IMR-90 (cell line): ENCODE measurements around the gene LBP. TPM values are rescaled to one million over a fixed set of nuclear protein-coding genes. Genes with fewer than 3 reads are reported as not detected.

ENCODE experiments used
- ATAC-seq: fragments of 200-7000 bp; cut with Tn5 transposase; 2 replicates; pipeline ENCODE4 v1.9.1; 2020; ENCODE audit warnings: low read depth, mild to moderate bottlenecking, moderate library complexity
- BruUV-seq: library from RNA; stranded (reverse); fragments of 400-500 nt; replicated peaks from 2 replicates; lab custom pipeline; 2021; lab: Mats Ljungman, UMichigan
- CTCF ChIA-PET: fragments of 300-600 bp; formaldehyde crosslinking; extraction: SDS; loops from one replicate; lab custom pipeline; 2021; ENCODE audit warnings: antibody characterized with exemption; lab: Yijun Ruan, JAX
- POLR2A ChIA-PET: fragments of 300-600 bp; sonication (Branson Sonifier 250); formaldehyde crosslinking; loops from one replicate; lab custom pipeline; 2022; ENCODE audit warnings: antibody characterized with exemption; ENCODE audit not compliant: unreplicated experiment; lab: Charles Lee
- DNase-seq: peaks from one replicate; pipeline ENCODE4 v3.0.0; 2013
- H2AFZ ChIP-seq: replicated peaks from 2 replicates; pipeline ENCODE3; 2013; ENCODE audit warnings: low read length, mild to moderate bottlenecking; ENCODE audit not compliant: poor library complexity
- H2AK5ac ChIP-seq: 2 replicates; pipeline ENCODE4 v1.6.1; 2013; ENCODE audit warnings: low read depth, low read length, inconsistent platforms
- H2AK9ac ChIP-seq: replicated peaks from 2 replicates; pipeline ENCODE3; 2013; ENCODE audit warnings: mild to moderate bottlenecking, low read depth, low read length, moderate library complexity; ENCODE audit not compliant: poor library complexity
- H2BK120ac ChIP-seq: 2 replicates; pipeline ENCODE4 v1.6.1; 2013; ENCODE audit warnings: low read depth, low read length, inconsistent platforms
- H2BK15ac ChIP-seq: 3 replicates; pipeline ENCODE4 v1.6.1; 2013; ENCODE audit warnings: low read depth, low read length, inconsistent platforms
- H2BK20ac ChIP-seq: 2 replicates; pipeline ENCODE4 v1.6.1; 2013; ENCODE audit warnings: low read depth, mild to moderate bottlenecking, inconsistent platforms, low read length, moderate library complexity
- H2BK5ac ChIP-seq: 2 replicates; pipeline ENCODE4 v1.6.1; 2013; ENCODE audit warnings: mild to moderate bottlenecking, low read depth, low read length, inconsistent platforms; ENCODE audit not compliant: poor library complexity, severe bottlenecking
- H3K14ac ChIP-seq: replicated peaks from 2 replicates; pipeline ENCODE4 v1.6.1; 2013; ENCODE audit warnings: low read depth, low read length, inconsistent platforms
- H3K18ac ChIP-seq: 2 replicates; pipeline ENCODE4 v1.6.1; 2013; ENCODE audit warnings: low read depth, low read length, control low read depth
- H3K23ac ChIP-seq: 2 replicates; pipeline ENCODE4 v1.6.1; 2013; ENCODE audit warnings: low read depth, low read length, inconsistent platforms
- H3K27ac ChIP-seq: 2 replicates; pipeline ENCODE4 v1.5.1; 2013; ENCODE audit warnings: mild to moderate bottlenecking, control low read depth, low read length; ENCODE audit not compliant: insufficient read depth
- H3K27me3 ChIP-seq: 2 replicates; pipeline ENCODE4 v1.6.1; 2013; ENCODE audit warnings: low read length; ENCODE audit not compliant: control insufficient read depth, insufficient read depth
- H3K36me3 ChIP-seq: 2 replicates; pipeline ENCODE4 v1.6.1; 2013; ENCODE audit warnings: low read length, mixed read lengths; ENCODE audit not compliant: control insufficient read depth, insufficient read depth
- H3K4ac ChIP-seq: 2 replicates; pipeline ENCODE4 v1.6.1; 2013; ENCODE audit warnings: low read depth, low read length, inconsistent platforms
- H3K4me1 ChIP-seq: 2 replicates; pipeline ENCODE4 v1.6.1; 2013; ENCODE audit warnings: low read length, mixed read lengths; ENCODE audit not compliant: control insufficient read depth, insufficient read depth
- H3K4me2 ChIP-seq: 2 replicates; pipeline ENCODE4 v1.6.1; 2013; ENCODE audit warnings: low read depth, mild to moderate bottlenecking, control low read depth, low read length, moderate library complexity
- H3K4me3 ChIP-seq: 2 replicates; pipeline ENCODE4 v1.5.1; 2013; ENCODE audit warnings: low read depth, mild to moderate bottlenecking, control low read depth, low read length, moderate library complexity; ENCODE audit not compliant: insufficient read depth
- H3K56ac ChIP-seq: 2 replicates; pipeline ENCODE4 v1.6.1; 2013; ENCODE audit warnings: low read length, inconsistent platforms; ENCODE audit not compliant: insufficient read depth; ENCODE audit errors: extremely low read depth
- H3K79me1 ChIP-seq, 2 experiments: 2 replicates each; pipeline ENCODE4 v1.6.1; 2013; ENCODE audit warnings: low read length in 2 of 2, inconsistent platforms in 1 of 2, low read depth in 1 of 2
- H3K9ac ChIP-seq: 2 replicates; pipeline ENCODE4 v1.6.1; 2013; ENCODE audit warnings: low read depth, low read length, control low read depth
- H3K9me1 ChIP-seq: 2 replicates; pipeline ENCODE4 v1.6.1; 2013; ENCODE audit warnings: low read length, inconsistent platforms; ENCODE audit not compliant: insufficient read depth
- H3K9me3 ChIP-seq: 2 replicates; pipeline ENCODE4 v1.6.1; 2013; ENCODE audit warnings: low read length; ENCODE audit not compliant: control insufficient read depth, insufficient read depth
- H4K20me1 ChIP-seq: 2 replicates; pipeline ENCODE4 v1.6.1; 2013; ENCODE audit warnings: low read length, inconsistent platforms; ENCODE audit not compliant: insufficient read depth
- H4K5ac ChIP-seq: 2 replicates; pipeline ENCODE4 v1.6.1; 2013; ENCODE audit warnings: mild to moderate bottlenecking, low read depth, low read length, control low read depth
- H4K8ac ChIP-seq, 2 experiments: 2 replicates each; pipeline ENCODE4 v1.6.1; 2013; ENCODE audit warnings: low read depth in 2 of 2, low read length in 2 of 2, control low read depth in 1 of 2, inconsistent platforms in 1 of 2
- H4K91ac ChIP-seq: 2 replicates; pipeline ENCODE4 v1.6.1; 2013; ENCODE audit warnings: low read depth, low read length, inconsistent platforms; ENCODE audit not compliant: insufficient read depth
- CTCF ChIP-seq: conservative IDR thresholded peaks from 2 replicates; pipeline ENCODE4 v1.5.1; 2012; ENCODE audit warnings: mild to moderate bottlenecking, low read depth, low read length, improper control_type of control experiment
- MAFK ChIP-seq: IDR thresholded peaks from 2 replicates; pipeline ENCODE4 v1.6.1; 2012; ENCODE audit warnings: low read depth, low read length, improper control_type of control experiment
- POLR2A ChIP-seq: IDR thresholded peaks from 2 replicates; pipeline ENCODE4 v1.6.1; 2012; ENCODE audit warnings: mild to moderate bottlenecking, low read depth, low read length
- SMC3 ChIP-seq: fragments of 150-350 bp; IDR thresholded peaks from 2 replicates; pipeline ENCODE4 v1.6.1; 2016; ENCODE audit warnings: low read depth, mild to moderate bottlenecking, antibody characterized with exemption, low read length, moderate library complexity
- WGBS, 2 experiments: methylation state at CpG; one replicate each; pipeline versions ENCODE4 v1.1.5 to v1.1.7; 2013; ENCODE audit warnings: missing lambda C conversion rate in 2 of 2; ENCODE audit not compliant: insufficient read length in 1 of 2; ENCODE audit errors: extremely low coverage in 2 of 2; 5-methylcytosine and 5-hydroxymethylcytosine counted together
- dilution Hi-C: fragments of 300-500 bp; cut with HindIII; formaldehyde crosslinking; loops from one replicate; pipeline ENCODE4 v1.14.3; 2018; ENCODE audit warnings: low sequenced_read_pairs; ENCODE audit not compliant: unreplicated experiment
- in situ Hi-C: fragments of 300-500 bp; cut with MboI; formaldehyde crosslinking; loops from 3 replicates; pipeline ENCODE4 v1.14.3; 2019; ENCODE audit warnings: low sequenced_read_pairs, inconsistent platforms, mixed read lengths
- intact Hi-C: fragments of 100-400 bp; cut with micrococcal nuclease; formaldehyde crosslinking; loops from 2 replicates; pipeline ENCODE4 v1.10.0; 2022
- polyA plus RNA-seq, 3 experiments: library from polyadenylated mRNA; depleted of rRNA; stranded (reverse); fragments of >200 nt; gene quantifications; 2 replicates each; pipeline ENCODE4 v1.2.3, GENCODE V29; 2012; ENCODE audit warnings: low replicate concordance in 1 of 3
- total RNA-seq: library from RNA; depleted of rRNA; stranded (reverse); fragments of >200 nt; gene quantifications from 2 replicates; pipeline ENCODE4 v1.2.3, GENCODE V29; 2012

LBP gene
- total and polyA plus RNA-seq, 2 of the 4 experiments (the other 2 are of a cell fraction) = not detected

DNA sequence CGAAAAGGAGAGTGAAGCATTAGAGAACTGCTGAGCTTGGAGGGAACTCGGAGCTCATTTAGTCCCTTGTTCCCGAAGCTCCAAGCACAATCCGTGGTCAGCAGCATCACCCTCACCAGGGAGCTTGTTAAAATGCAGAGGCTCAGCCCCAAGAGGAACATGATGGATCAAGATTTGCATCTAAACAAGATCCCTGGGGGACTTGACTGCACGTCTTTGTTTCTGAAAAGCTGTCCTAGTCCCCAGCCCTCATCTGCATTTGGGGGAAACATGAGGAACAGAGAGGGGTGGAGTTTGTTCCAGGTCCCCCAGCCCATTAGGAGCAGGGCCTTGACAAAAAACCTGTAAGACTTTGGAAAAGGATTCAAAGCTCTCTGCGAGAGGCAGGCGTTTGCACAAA is 4.1 kb upstream of the LBP start:
- H3K23ac ChIP-seq = no peak overlapping the region
- H2BK5ac ChIP-seq = no peak overlapping the region
- no peak for DNase-seq
- H3K14ac ChIP-seq = no peak overlapping the region
- no peak overlapping the region for H3K9ac ChIP-seq
- H4K20me1 ChIP-seq = no peaks in the 10 kb centered on the region
- no peak overlapping the region for H2AK9ac ChIP-seq
- peaks cover 10% of the 10 kb centered on the region for H3K27me3 ChIP-seq
- no TSS peak for BruUV-seq
- no peak overlapping the region for H2AK5ac ChIP-seq
- peaks cover 4% of the 10 kb centered on the region; the same call in 1 of the 2 replicates for H3K4me1 ChIP-seq
- ChIA-PET CTCF (no interaction called here), POLR2A (no interaction called here)
- H2AFZ ChIP-seq = peak overlapping the region; percentile 51
- H4K5ac ChIP-seq = no peak overlapping the region
- no peak overlapping the region for H3K4me3 ChIP-seq
- H3K4me2 ChIP-seq = no peak overlapping the region
- H4K8ac ChIP-seq = no peak overlapping the region
- no peak overlapping the region for H2BK15ac ChIP-seq
- peaks cover 5% of the 10 kb centered on the region; the same call in 1 of the 2 replicates for H3K9me1 ChIP-seq
- dilution Hi-C loops (no loop called here), in situ Hi-C loops (no loop called here), intact Hi-C loops (no loop called here)
- no peaks in the 10 kb centered on the region for H3K36me3 ChIP-seq
- TF ChIP-seq MAFK = no peak
- TF ChIP-seq POLR2A = no peak
- no peak for TF ChIP-seq CTCF
- no peak for TF ChIP-seq SMC3
- H3K9me3 ChIP-seq = peaks cover 6% of the 10 kb centered on the region
- H3K79me1 ChIP-seq = no peaks in the 10 kb centered on the region
- no peak overlapping the region for H3K4ac ChIP-seq
- H3K27ac ChIP-seq = no peak overlapping the region
- WGBS, 2 experiments = 43% methylated on average over 4 of the region's 7 CpGs; no CpG with 5 or more reads in 1 of the 2 experiments
- no peak overlapping the region for H4K91ac ChIP-seq
- no peak overlapping the region for H3K18ac ChIP-seq
- H2BK20ac ChIP-seq = no peak overlapping the region
- no peak for ATAC-seq
- H2BK120ac ChIP-seq = no peak overlapping the region
- no peak overlapping the region for H3K56ac ChIP-seq
